SIG-M5 treated with dmso at 0.1 percent for 504 hours (cell line): ENCODE results near the gene TECPR1.

Experiments used
- DNase-seq: peaks from one replicate; lab custom pipeline; 2025; ENCODE audit not compliant: unreplicated experiment; lab: John Stamatoyannopoulos, UW

Gene TECPR1

DNA sequence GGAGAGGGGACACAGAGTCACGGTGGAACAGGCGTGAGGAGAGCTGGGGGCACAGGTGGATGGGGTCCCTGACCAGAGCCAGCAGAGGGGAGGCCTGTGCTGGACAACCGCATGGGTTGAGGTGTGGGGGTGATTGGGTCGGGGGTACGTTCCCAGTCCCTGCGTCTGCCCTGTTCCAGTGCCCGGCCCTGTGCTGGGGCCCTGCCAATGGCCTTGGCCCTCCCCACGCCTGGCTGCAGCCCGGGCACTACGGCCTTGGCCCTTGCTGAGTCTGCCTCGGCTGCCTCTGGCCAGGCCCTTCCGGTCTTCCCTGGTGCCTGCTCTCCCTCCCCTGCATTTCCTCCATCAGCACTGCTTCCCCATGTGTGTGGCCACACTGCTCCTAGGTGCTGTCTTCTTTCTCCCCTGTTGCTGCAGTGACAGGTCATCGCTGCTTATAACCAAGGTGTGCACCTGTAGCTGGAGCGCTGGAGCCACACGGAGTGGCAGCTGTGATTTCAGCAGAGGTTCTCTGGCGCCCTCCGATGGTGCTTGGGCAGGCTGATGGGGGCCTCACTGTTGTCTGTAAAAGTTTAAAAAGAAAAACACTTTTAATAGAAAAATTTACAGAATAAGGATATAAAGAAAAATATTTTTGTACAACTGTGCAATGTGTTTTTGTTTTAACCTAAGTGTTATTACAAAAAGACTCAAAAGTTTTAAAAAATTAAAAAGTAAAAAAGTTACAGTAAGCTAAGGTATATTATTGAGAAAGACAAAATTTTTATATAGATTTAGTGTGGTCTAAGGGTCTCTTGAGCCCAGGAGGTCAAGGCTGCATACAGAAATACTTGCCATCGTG lies 86.0 kb downstream of the TECPR1 start:
- DNase-seq: peak; percentile 9
